Testis (tissue), 2 donors: ENCODE data around the gene ACTA2.

Experiments used
- POLR2A ChIP-seq: fragments of 450-650 bp; IDR thresholded peaks from one replicate; pipeline ENCODE4 v1.6.1; 2017; ENCODE audit warnings: antibody characterized with exemption, mild to moderate bottlenecking, moderate library complexity
- TF ChIP-seq, protein P1 (sequence below), 3 experiments: fragments of 450-650 bp in 2 of 3; fragments of 200-600 bp in 1 of 3; sonication (generic) in 1 of 3; IDR thresholded peaks; one replicate each; pipeline ENCODE4 v1.5.1; 2016 to 2019; ENCODE audit warnings: antibody characterized with exemption in 3 of 3, mild to moderate bottlenecking in 2 of 3, moderate library complexity in 1 of 3

DNA sequence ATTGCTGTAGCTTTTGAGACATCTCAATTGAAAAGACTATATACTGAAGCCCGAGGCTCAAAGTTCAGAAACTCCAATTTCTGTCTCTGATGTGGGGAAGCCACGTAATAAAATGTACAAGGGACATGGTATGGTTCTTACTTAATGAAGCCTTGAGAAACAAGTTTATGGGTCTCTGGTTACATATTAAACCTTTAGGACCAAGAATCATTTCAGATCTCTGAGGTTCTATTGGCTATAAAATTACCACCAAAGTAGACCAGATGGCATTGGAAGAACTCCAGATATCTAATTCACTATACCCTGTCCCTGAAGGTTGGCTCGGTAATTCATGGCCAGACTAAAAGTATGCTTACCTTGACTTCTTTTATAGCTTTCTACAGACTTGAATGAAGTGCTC is 48.9 kb downstream of the ACTA2 start:
- TF ChIP-seq, protein P1, sequence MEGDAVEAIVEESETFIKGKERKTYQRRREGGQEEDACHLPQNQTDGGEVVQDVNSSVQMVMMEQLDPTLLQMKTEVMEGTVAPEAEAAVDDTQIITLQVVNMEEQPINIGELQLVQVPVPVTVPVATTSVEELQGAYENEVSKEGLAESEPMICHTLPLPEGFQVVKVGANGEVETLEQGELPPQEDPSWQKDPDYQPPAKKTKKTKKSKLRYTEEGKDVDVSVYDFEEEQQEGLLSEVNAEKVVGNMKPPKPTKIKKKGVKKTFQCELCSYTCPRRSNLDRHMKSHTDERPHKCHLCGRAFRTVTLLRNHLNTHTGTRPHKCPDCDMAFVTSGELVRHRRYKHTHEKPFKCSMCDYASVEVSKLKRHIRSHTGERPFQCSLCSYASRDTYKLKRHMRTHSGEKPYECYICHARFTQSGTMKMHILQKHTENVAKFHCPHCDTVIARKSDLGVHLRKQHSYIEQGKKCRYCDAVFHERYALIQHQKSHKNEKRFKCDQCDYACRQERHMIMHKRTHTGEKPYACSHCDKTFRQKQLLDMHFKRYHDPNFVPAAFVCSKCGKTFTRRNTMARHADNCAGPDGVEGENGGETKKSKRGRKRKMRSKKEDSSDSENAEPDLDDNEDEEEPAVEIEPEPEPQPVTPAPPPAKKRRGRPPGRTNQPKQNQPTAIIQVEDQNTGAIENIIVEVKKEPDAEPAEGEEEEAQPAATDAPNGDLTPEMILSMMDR (IDR thresholded peaks at IDR 0.05): no peak
- no peak for TF ChIP-seq POLR2A
